ENCODE measurements around the gene KRTAP12-2. TPM values are rescaled to one million over a fixed set of nuclear protein-coding genes. Genes with fewer than 3 reads are reported as not detected.
A peak's percentile ranks its signal among the peaks of the same experiment; 100 is the strongest.

The KRTAP12-2 gene
- total RNA-seq, 1 experiment from 2014 or later = not detected

DNA sequence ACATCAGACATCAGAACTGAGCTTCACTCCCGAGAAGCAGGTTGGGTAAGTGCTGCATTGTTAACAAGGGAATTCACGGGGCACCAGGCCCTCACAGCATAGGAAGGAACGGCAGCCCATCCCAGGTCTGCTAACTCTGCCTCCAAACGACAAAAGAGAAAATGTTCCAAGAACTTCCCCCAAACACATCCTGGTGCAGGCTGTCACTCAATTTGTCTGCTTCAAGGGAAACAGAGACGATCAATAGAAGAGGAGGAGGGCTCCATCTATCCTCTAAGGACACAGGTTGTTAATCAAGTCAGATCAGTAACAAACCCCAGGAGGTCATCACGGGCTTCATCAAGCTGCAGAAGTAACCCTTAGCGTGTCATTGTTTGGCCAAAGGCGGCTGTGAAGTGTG is 48.2 kb upstream of the KRTAP12-2 start:
- no peak overlapping the region for H3K27ac Mint-ChIP-seq
- peaks cover 6% of the 10 kb centered on the region; the same call in 1 of the 2 replicates for H3K9me3 Mint-ChIP-seq
- TF ChIP-seq CREM (CRISPR knock-in tag; IDR thresholded peaks at IDR 0.05) (no peak), USF1 (CRISPR knock-in tag; IDR thresholded peaks at IDR 0.05) (no peak), ZNF425 (CRISPR knock-in tag; conservative IDR thresholded peaks at IDR 0.05) (no peak), ZNF416 (CRISPR knock-in tag; IDR thresholded peaks at IDR 0.05) (no peak), SOX15 (CRISPR knock-in tag; IDR thresholded peaks at IDR 0.05) (no peak), ATF6 (CRISPR knock-in tag; IDR thresholded peaks at IDR 0.05) (no peak), SMAD4 (CRISPR knock-in tag; IDR thresholded peaks at IDR 0.05) (no peak), ETV6 (CRISPR knock-in tag; IDR thresholded peaks at IDR 0.05) (no peak), ZNF232 (CRISPR knock-in tag; IDR thresholded peaks at IDR 0.05) (no peak), ZNF121 (CRISPR knock-in tag; IDR thresholded peaks at IDR 0.05) (no peak), ZBTB21 (CRISPR knock-in tag; IDR thresholded peaks at IDR 0.05; ENCODE audit: borderline replicate concordance) (no peak), TEAD4 (CRISPR knock-in tag; IDR thresholded peaks at IDR 0.05) (no peak)
- TF ChIP-seq, protein P1, sequence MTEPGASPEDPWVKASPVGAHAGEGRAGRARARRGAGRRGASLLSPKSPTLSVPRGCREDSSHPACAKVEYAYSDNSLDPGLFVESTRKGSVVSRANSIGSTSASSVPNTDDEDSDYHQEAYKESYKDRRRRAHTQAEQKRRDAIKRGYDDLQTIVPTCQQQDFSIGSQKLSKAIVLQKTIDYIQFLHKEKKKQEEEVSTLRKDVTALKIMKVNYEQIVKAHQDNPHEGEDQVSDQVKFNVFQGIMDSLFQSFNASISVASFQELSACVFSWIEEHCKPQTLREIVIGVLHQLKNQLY (CRISPR knock-in tag; IDR thresholded peaks at IDR 0.05) = no peak
- TF ChIP-seq, protein P2, sequence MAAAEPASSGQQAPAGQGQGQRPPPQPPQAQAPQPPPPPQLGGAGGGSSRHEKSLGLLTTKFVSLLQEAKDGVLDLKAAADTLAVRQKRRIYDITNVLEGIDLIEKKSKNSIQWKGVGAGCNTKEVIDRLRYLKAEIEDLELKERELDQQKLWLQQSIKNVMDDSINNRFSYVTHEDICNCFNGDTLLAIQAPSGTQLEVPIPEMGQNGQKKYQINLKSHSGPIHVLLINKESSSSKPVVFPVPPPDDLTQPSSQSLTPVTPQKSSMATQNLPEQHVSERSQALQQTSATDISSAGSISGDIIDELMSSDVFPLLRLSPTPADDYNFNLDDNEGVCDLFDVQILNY (CRISPR knock-in tag; IDR thresholded peaks at IDR 0.05) = no peak
- TF ChIP-seq, protein P3, sequence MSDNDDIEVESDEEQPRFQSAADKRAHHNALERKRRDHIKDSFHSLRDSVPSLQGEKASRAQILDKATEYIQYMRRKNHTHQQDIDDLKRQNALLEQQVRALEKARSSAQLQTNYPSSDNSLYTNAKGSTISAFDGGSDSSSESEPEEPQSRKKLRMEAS (CRISPR knock-in tag; IDR thresholded peaks at IDR 0.05) = no peak
- TF ChIP-seq, protein P4, sequence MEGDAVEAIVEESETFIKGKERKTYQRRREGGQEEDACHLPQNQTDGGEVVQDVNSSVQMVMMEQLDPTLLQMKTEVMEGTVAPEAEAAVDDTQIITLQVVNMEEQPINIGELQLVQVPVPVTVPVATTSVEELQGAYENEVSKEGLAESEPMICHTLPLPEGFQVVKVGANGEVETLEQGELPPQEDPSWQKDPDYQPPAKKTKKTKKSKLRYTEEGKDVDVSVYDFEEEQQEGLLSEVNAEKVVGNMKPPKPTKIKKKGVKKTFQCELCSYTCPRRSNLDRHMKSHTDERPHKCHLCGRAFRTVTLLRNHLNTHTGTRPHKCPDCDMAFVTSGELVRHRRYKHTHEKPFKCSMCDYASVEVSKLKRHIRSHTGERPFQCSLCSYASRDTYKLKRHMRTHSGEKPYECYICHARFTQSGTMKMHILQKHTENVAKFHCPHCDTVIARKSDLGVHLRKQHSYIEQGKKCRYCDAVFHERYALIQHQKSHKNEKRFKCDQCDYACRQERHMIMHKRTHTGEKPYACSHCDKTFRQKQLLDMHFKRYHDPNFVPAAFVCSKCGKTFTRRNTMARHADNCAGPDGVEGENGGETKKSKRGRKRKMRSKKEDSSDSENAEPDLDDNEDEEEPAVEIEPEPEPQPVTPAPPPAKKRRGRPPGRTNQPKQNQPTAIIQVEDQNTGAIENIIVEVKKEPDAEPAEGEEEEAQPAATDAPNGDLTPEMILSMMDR (IDR thresholded peaks at IDR 0.05) = no peak
- TF ChIP-seq, protein P5, sequence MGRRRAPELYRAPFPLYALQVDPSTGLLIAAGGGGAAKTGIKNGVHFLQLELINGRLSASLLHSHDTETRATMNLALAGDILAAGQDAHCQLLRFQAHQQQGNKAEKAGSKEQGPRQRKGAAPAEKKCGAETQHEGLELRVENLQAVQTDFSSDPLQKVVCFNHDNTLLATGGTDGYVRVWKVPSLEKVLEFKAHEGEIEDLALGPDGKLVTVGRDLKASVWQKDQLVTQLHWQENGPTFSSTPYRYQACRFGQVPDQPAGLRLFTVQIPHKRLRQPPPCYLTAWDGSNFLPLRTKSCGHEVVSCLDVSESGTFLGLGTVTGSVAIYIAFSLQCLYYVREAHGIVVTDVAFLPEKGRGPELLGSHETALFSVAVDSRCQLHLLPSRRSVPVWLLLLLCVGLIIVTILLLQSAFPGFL (CRISPR knock-in tag; IDR thresholded peaks at IDR 0.05; ENCODE audit: borderline replicate concordance) = no peak
- CTCF ChIA-PET = interaction anchor here (0.7 to 1.3 kb wide), 2 partner anchors 79 to 225 kb away, joined by 3 read pairs; no protein-coding TSS in a partner anchor
- H3K4me1 Mint-ChIP-seq = peaks cover 63% of the 10 kb centered on the region
- peaks cover 55% of the 10 kb centered on the region for H3K27me3 Mint-ChIP-seq (ENCODE audit: low read depth)
- ATAC-seq = no peak
- POLR2A ChIA-PET = no interaction called here
- peak; percentile 8 for DNase-seq (ENCODE audit: low spot score)
- H3K36me3 Mint-ChIP-seq = no peaks in the 10 kb centered on the region
- H3K4me3 Mint-ChIP-seq = no peak overlapping the region
